Measurements from ENCODE around the gene CHRM5.

CHRM5 gene

GRCh38 chr15:33968224-33968623, at the start of gene CHRM5:
Gene CHRM5, plus strand, starts transcription at chr15:33968497. Its CDS starts 94,221 bp downstream, at chr15:34062718.
- DNase-seq (ENCODE audit: low read depth, low spot score), result no peak

- no peak for DNase-seq (ENCODE audit: low read depth, low spot score)
Observed at GRCh38 chr15:33923446-33923845, 44.9 kb upstream of the CHRM5 start.

GRCh38 chr15:33926260-33926659, 42.0 kb upstream of the CHRM5 start:
- no peak for DNase-seq (ENCODE audit: low read depth, low spot score)

DNA sequence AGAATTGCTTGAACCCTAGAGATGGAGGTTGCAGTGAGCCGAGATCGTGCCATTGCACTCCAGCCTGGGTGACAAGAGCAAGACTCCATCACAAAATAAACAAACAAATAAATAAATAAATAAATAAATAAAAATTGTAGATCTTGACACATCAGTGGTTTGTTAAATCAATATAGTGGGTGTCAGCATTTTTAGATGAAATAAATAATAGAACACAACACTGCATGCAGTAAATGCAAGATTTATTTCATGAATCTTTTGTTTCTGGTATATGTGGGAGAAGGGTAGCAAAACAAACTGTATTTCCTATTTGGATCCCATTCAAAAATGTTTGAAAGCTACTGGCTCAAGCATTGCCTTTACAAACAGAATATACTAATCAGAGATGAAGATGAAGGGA, 35.6 kb upstream of the CHRM5 start:
- no peak for DNase-seq (ENCODE audit: low read depth, low spot score)

DNA sequence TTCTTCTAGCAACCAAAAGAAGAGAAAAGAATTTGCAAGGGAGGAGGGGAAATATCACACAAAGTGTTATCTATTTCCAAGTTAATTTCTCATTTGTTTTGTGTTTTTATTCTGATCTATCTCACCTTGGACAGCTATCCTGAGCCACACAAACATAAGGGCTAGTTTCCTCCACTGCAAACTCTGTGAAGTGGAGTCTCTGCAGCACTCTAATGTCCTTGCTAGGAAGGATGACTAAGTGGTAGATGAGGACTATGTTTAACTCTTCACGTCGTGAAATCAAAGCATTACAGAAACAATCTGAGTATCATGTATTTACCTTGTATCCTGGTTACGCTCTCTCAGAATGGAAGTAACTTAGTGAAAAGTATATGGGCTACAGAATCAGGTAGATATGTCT, 33.9 kb upstream of the CHRM5 start:
- DNase-seq (ENCODE audit: low read depth, low spot score), result no peak

DNA sequence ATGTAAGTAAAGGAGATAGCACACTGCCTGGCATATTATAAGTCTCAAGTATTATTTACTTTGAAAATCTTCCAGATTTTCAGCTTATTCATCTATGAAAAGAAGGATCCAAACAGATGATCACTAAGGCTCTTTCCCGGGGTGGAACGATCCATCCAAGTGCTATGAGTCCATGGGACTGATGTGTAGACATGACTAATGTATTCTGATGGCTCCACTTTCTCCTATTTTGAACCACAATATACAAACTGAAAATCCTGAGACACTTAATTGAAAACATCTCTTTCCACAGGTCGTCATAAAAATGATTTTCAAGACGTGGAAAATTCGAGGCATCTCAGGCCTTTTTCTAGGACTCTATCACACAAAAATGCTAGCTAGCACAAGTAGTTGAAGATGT, 33.4 kb upstream of the CHRM5 start:
- DNase-seq (ENCODE audit: low read depth, low spot score), result no peak

DNA sequence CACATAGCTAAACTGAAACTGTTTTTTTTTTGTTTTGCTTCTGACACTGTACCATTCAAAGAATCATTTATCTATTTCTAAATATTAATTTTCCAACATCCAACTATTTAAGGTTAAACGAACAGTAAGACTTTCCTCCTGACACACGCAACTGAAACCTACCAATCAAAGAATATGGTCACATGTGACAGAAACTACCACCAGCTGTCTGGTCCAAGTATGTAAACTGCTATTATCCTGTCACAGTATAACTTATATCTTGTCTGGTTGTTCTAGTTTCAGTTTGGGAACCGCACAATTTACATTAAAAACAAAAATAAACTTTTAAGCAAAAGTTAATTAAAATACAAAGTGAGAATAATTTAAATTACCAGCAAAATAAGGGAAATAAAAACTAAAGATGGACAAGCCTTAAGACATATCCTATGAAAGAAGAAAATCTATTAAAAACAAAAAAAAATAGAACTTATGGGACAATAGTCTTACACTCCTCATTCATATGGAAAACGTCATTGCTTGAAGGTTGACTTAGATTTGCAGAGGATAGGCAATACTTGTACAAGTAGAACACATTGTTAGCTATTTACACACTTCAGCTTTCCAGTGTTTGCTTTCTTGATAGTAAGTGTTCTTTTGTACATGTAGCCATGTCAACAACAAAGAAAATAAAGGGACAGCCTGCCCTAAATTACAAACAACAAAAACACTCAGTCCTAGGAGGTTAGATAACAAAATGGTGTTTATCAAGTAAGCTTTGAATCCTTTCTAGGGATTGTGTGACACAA, 26.8 kb upstream of the CHRM5 start:
- no peak for DNase-seq (ENCODE audit: low read depth, low spot score)

DNA sequence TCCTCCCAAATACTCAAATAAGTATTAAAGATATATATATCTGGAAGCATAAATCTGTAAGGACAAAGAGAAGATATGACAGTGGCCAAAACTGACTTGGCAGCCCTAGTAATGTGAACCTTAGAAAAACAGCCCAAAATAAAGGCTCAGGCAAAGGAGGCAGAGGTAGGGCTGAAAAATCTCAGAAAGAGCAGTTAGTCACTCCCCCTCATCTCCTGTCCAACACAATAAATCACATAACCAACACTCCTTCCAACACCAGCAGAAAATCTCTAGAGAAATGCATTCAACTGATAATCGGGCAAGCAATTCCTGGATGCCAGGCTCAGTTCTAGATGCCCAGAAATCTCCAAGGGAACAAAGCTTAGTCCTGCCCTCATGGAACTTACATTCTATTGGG, 22.1 kb upstream of the CHRM5 start:
- DNase-seq (ENCODE audit: low read depth, low spot score), result no peak

- DNase-seq (ENCODE audit: low read depth, low spot score), result no peak
Observed at GRCh38 chr15:33955945-33956344, 12.4 kb upstream of the CHRM5 start.

GRCh38 chr15:33956397-33956796, 11.9 kb upstream of the CHRM5 start:
- DNase-seq (ENCODE audit: low read depth, low spot score), result no peak

- no peak for DNase-seq (ENCODE audit: low read depth, low spot score)
Observed at GRCh38 chr15:33959844-33960548, 8.3 kb upstream of the CHRM5 start.

- no peak for DNase-seq (ENCODE audit: low read depth, low spot score)
Observed at GRCh38 chr15:33960549-33960935, 7.8 kb upstream of the CHRM5 start.

- no peak for DNase-seq (ENCODE audit: low read depth, low spot score)
Observed at GRCh38 chr15:33963831-33964664, 4.2 kb upstream of the CHRM5 start.

DNA sequence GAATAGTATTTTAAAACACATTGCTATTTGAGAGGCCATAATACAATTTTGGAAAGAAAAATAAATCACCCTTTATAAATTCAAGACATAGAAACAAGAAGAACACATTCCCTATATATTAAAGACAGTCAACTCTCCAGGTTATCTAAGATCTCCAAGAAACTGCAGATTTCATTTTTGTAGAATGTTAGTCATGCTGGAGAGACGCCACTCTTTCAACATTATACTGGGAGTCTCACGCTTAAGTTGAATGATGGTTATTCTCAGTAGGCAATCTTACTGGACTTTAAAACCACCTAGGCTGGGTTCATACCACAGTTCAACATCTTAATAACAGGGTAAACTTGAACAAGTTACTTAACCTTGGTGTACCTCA, 3.6 kb upstream of the CHRM5 start:
- DNase-seq (ENCODE audit: low read depth, low spot score), result no peak

GRCh38 chr15:33968821-33969220, 524 bp downstream of the CHRM5 start:
- no peak for DNase-seq (ENCODE audit: low read depth, low spot score)

GRCh38 chr15:33971811-33972210, 3.5 kb downstream of the CHRM5 start:
- no peak for DNase-seq (ENCODE audit: low read depth, low spot score)

DNA sequence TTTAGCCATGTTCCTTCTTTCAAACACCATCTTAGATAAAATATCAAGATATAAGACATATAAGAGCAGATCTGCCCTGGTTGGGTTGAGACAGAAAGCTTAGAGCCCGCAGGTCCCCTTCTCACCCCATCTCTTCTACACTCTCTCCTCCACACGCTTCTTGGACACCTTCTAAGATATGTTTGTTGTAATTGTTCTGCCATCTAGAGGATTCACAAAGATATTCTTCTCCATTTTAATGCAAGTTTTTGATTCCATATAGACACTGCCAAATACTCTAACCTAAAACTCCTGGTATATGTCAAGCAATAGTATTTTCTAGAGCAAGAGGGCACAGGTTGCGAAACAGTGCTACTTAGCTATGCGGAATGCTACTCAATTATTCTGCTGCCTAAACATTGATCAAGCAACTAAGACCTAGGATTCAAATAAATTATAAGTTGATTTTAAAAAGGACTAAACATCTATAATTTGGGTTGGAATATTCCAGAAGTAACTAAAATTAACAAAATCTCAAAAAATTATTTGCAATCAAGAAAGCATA, 6.8 kb downstream of the CHRM5 start:
- no peak for DNase-seq (ENCODE audit: low read depth, low spot score)

GRCh38 chr15:33980159-33980558, 11.9 kb downstream of the CHRM5 start:
- DNase-seq (ENCODE audit: low read depth, low spot score), result no peak

GRCh38 chr15:33982516-33982915, 14.2 kb downstream of the CHRM5 start:
- no peak for DNase-seq (ENCODE audit: low read depth, low spot score)

DNA sequence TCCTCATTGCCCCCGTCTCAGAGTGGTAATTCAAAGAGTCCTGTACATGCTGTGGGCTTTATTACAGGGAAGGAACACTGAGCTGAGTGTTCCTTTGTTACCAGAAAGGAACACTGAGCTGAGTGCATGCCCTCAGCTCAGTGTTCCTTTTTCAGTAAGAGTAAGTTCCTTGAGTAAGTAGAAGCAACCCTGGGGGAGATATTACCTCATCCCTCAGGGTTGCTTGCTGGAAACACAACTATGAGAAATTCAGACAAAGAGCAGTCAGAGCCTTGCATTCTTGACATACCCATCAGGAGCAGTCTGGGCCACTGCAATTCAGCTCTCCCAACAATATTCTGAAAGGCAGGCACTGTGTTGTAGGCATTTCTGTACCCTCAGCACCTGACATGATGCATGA, 17.0 kb downstream of the CHRM5 start:
- DNase-seq (ENCODE audit: low read depth, low spot score), result no peak

- no peak for DNase-seq (ENCODE audit: low read depth, low spot score)
Observed at GRCh38 chr15:33985751-33986150, 17.5 kb downstream of the CHRM5 start.

DNA sequence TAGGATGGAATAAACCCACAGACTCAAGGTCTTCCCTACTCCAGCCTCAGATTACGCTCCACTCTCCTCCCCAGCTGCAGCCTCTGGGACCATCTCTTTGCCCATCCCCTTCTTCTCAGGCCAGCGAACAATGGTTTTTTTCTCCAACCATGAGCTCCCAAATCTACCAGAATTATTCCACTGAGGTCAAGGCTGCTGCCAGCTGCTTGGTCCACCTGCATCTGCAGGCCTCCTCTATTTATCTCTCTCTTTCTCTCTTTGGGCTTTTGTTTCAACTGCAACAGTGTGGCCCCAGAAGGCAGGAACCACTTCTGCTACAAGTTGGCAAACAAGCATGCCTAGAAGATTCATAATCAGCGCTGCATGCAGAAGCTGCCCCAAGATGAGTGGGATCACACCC, 19.1 kb downstream of the CHRM5 start:
- DNase-seq (ENCODE audit: low read depth, low spot score), result no peak
